Neural crest cell (in vitro differentiated cells): Measurements from ENCODE around the gene KDM6B. TPM values are rescaled to one million over a fixed set of nuclear protein-coding genes. Genes with fewer than 3 reads are reported as not detected.
A peak's percentile ranks its signal among the peaks of the same experiment; 100 is the strongest.

ENCODE experiments used
- DNase-seq: peaks from one replicate; pipeline ENCODE4 v3.0.0; 2021; ENCODE audit warnings: low read depth, mixed read lengths, low spot score
- H3K27ac Mint-ChIP-seq: one replicate; pipeline ENCODE4 v1.8.0; 2021; ENCODE audit warnings: mild to moderate bottlenecking, mixed read lengths; ENCODE audit not compliant: unreplicated experiment
- H3K27me3 Mint-ChIP-seq: 2 replicates; pipeline ENCODE4 v1.8.0; 2021; ENCODE audit warnings: low read depth, mild to moderate bottlenecking, mixed read lengths
- H3K36me3 Mint-ChIP-seq: 2 replicates; pipeline ENCODE4 v1.8.0; 2021; ENCODE audit warnings: low read depth, mild to moderate bottlenecking, mixed read lengths
- H3K4me1 Mint-ChIP-seq: 2 replicates; pipeline ENCODE4 v1.8.0; 2021; ENCODE audit warnings: mixed read lengths
- H3K4me3 Mint-ChIP-seq: one replicate; pipeline ENCODE4 v1.8.0; 2021; ENCODE audit warnings: mild to moderate bottlenecking, mixed read lengths
- H3K9me3 Mint-ChIP-seq: 2 replicates; pipeline ENCODE4 v1.8.0; 2021; ENCODE audit warnings: mixed read lengths
- CTCF ChIP-seq: fragments of 200-600 bp; sonication (generic); conservative IDR thresholded peaks from 2 replicates; pipeline ENCODE4 v1.5.0; 2021; ENCODE audit warnings: antibody characterized with exemption, mild to moderate bottlenecking
- total RNA-seq: library from RNA; stranded (reverse); gene quantifications from 2 replicates; pipeline ENCODE4 v1.2.1, GENCODE V29; 2021

The KDM6B gene
- total RNA-seq, 1 donor from 2014 or later = 70.2 TPM

GRCh38 chr17:7836596-7837407 is 2.8 kb downstream of the KDM6B start:
- no peak for TF ChIP-seq CTCF
- Mint-ChIP-seq H3K4me1 (peaks cover 69% of the 10 kb centered on the region), H3K27me3 (peaks cover 22% of the 10 kb centered on the region), H3K9me3 (no peaks in the 10 kb centered on the region), H3K36me3 (peaks cover 3% of the 10 kb centered on the region), H3K27ac (peak overlapping the region; percentile 97), H3K4me3 (peak overlapping the region; percentile 96)
- peak; percentile 92 for DNase-seq

- DNase-seq = no peak
- Mint-ChIP-seq H3K27me3 (peaks cover 18% of the 10 kb centered on the region), H3K4me1 (peaks cover 75% of the 10 kb centered on the region), H3K9me3 (no peaks in the 10 kb centered on the region), H3K36me3 (peaks cover 3% of the 10 kb centered on the region), H3K4me3 (peak overlapping the region; percentile 96), H3K27ac (peak overlapping the region; percentile 83)
- no peak for TF ChIP-seq CTCF
Measured at GRCh38 chr17:7837408-7838088, 3.5 kb downstream of the KDM6B start.

- peak overlapping the region; percentile 96 for H3K4me3 Mint-ChIP-seq
- peaks cover 18% of the 10 kb centered on the region for H3K27me3 Mint-ChIP-seq
- no peaks in the 10 kb centered on the region for H3K9me3 Mint-ChIP-seq
- DNase-seq = peak; percentile 58
- peak overlapping the region; percentile 93 for H3K27ac Mint-ChIP-seq
- H3K36me3 Mint-ChIP-seq = peaks cover 3% of the 10 kb centered on the region
- TF ChIP-seq CTCF = no peak
- peaks cover 80% of the 10 kb centered on the region for H3K4me1 Mint-ChIP-seq
Measured at GRCh38 chr17:7838090-7839075, 4.4 kb downstream of the KDM6B start.

GRCh38 chr17:7839190-7839875 is 5.3 kb downstream of the KDM6B start:
- Mint-ChIP-seq H3K27me3 (peaks cover 17% of the 10 kb centered on the region), H3K27ac (peak overlapping the region; percentile 89), H3K9me3 (no peaks in the 10 kb centered on the region), H3K4me1 (peaks cover 82% of the 10 kb centered on the region), H3K4me3 (peak overlapping the region; percentile 93), H3K36me3 (peaks cover 3% of the 10 kb centered on the region)
- no peak for DNase-seq
- no peak for TF ChIP-seq CTCF
